Purkinje cell (primary cell): ENCODE results near the gene POP4. TPM values are rescaled to one million over a fixed set of nuclear protein-coding genes. Genes with fewer than 3 reads are reported as not detected.

ENCODE experiments used
- polyA plus RNA-seq: library from polyadenylated mRNA; unstranded; fragments of >200 nt; fragmentation: Nextera tagmentation; gene quantifications from 2 replicates; pipeline ENCODE4 v1.2.1, GENCODE V29; 2014

The POP4 gene
- 75.2 and 81.9 TPM in 2 replicates for polyA plus RNA-seq

GRCh38 chr19:29605653-29606419 is at the start of gene POP4:
POP4 (plus strand) TSS chr19:29606283; CDS start chr19:29606319, 36 bp downstream.

GRCh38 chr19:29665215-29665825 is 59.2 kb downstream of the POP4 start, which contains the start of gene PLEKHF1:
PLEKHF1 (plus strand) TSS chr19:29665461; CDS start chr19:29673840, 8,379 bp downstream.

Other genes starting within 250 kb of the POP4 start
- 2.0 and 7.3 TPM in 2 replicates for gene VSTM2B, start 80.3 kb upstream of the POP4 start, polyA plus RNA-seq
- gene PLEKHF1, start 59.2 kb downstream of the POP4 start, polyA plus RNA-seq, result not detected in 2 replicates
- gene C19orf12, start 109.0 kb downstream of the POP4 start, polyA plus RNA-seq, result 15.8 and 22.7 TPM in 2 replicates
- gene CCNE1, start 205.7 kb downstream of the POP4 start, polyA plus RNA-seq, result 6.7 and 7.4 TPM in 2 replicates